ENCODE results near the gene RAD51B.

Gene RAD51B

GRCh38 chr14:68349900-68350629 lies 530.5 kb downstream of the RAD51B start:
- no peak for FAIRE-seq

- no peak for FAIRE-seq
Observed at GRCh38 chr14:68355415-68355814, 535.8 kb downstream of the RAD51B start.

DNA sequence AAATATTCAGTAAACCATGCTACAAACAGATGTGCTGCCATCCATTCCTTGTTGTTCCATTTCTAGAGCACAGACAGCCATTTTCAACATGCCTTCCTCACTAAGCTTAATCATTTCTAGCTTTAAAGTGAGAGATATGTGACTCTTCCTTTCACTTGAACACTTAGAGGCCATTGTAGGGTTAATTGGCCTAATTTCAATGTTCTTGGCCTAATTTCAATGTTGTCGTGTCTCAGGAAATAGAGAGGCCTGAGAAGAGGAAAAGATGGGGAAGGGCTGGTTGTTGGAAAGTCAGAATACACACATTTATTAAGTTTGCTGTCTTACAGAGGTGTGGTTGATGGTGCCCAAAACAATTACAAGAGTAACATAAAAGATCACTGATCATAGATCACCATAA lies 538.2 kb downstream of the RAD51B start:
- no peak for FAIRE-seq

DNA sequence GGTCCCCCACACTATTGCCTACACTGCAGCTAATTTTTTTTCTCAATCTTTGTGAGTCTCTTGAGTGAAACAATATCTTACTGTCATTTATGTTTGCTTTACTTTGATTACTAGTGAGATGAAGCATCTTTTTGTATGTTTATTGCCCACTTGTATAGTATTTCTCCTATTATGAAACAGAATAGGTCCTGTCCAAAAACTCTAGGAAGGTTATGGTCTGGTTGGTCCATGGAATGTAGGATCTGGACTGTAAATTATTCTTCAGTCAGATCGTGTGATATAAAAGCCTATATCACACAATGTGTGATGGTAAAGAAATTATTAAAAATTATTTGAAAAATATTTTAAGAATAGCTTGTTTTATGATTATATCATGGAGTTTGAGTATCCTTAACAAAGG lies 538.9 kb downstream of the RAD51B start:
- no peak for FAIRE-seq

DNA sequence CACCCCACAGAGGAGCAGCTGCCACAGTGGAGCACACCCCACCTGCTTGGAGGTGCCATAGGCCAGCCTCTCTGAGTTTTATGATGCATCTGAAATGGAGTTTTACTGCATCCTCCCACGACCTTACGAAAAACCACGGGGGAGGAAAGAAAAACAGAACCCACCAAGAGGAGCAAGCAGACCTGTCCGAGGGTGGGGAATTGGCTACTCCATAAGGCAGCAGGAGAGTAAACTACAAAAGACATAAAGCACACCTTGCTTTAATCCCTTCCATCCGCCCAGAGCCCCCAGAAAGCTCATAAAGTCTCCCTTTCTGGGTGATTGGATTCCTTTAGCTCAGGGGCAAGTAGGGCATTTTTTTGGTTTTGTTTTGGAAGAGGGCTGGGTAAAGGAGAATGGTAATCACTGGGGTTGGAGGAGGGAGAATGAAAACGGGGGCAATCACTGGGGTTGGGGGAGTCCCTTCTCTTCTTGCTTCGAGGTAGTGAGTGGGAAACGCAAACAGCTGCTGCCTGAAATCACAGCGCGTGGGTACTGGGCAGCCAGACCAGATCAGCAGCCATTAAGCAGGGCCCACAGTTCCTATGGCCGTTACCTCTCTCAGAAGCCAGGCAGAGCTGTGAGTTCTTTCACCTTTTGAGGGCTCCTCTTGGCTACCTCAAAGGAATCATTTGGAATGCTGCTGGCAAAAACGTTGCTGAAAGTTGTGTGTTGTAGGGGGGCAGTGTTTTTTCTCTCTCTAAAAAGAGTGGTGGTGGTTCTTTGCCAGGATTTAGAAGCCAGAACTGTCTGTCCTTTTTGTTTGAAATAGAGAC lies 539.6 kb downstream of the RAD51B start:
- no peak for FAIRE-seq

DNA sequence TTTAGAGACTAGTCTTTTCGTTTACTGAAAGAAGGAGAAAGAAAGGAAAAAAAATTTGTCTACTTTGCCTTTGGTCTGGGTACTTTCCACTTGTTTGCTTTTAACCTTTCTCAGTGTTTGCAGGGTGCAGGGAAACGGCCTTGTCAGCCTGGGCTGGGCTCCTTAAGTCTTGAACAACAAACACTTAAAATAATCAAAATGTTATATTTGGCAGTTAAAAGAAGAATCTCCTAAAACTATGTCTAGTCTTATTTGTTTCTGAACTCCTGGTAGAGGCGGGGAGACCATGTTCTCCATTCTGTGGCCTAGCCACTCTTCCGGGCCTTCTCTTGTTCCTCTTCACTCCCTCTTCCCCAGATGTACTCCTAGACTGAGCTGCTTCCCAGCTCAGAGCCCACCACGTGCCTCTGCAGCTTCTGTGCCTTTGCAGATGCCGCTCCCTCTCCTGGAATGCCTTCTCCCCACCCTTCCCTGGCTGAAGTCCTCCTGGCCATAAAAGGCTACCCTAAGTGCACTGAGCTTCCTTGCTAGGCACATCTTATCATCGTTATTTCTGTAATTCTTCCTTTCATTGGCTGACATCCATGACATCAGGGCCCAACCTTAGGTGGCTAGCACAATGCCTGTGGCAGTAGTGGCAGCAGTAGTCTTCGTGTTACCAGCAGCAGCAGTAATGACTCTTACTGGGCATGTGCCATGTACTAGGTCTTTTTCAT lies 540.4 kb downstream of the RAD51B start:
- no peak for FAIRE-seq

DNA sequence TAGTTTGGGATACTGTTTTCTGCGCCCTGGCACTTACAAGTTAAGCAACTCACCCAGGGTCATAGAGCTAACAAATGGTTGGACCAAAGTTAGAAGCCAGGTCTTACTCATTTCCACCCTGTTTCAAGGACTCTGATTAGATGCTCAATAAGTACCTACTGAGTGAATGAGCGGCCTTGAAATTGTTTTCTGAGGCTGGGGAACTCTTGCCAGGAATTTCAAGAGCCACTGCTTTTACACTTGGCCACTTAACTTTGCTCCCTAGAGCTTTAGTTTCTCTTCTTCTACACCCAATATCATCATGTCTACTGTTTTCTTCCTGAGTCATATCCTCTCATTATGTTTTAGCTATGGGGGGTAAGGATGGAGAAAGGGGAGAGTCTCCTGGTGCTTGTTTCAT lies 541.7 kb downstream of the RAD51B start:
- no peak for FAIRE-seq

DNA sequence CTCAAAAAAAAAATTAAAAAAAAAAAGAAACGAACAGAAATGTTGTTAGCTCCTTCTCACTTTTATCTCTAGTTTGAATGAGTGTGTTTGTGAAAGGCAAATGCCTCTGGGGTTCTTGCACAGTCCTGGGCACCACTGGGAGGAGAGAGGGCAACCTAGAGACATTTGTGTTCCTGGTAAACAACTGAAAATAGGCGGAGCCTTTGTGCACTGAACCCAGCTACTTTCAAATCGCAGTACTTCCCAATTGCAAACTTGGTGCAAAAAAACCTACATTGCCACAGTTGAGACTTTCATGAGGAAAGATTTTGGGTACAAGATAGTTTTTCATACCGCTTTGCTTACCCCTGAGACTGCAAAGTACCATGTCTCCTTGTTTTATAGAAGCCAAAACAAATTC lies 543.3 kb downstream of the RAD51B start:
- FAIRE-seq = no peak

- no peak for FAIRE-seq
Observed at GRCh38 chr14:68363466-68363842, 543.9 kb downstream of the RAD51B start.

- FAIRE-seq = no peak
Observed at GRCh38 chr14:68363843-68364767, 544.5 kb downstream of the RAD51B start.

- no peak for FAIRE-seq
Observed at GRCh38 chr14:68364792-68365192, 545.2 kb downstream of the RAD51B start.

DNA sequence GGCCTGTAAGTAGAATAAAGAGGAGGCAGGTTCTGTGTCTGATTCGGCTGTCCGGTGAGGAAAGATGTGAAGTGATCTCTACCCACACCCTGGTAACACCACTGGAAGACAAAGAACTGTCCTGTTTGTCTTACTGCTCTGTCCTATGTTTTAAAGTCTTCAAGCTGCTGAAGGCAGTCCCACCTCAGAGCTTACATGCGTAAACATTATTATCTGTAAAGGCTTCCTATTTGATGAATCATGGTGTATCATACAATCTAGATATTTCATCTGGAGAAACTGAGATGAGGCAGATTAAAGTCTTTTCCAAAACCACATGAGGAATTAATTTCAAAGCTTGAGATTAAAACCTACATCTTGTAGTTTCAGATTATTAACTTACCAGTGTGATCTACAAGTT lies 545.6 kb downstream of the RAD51B start:
- no peak for FAIRE-seq

DNA sequence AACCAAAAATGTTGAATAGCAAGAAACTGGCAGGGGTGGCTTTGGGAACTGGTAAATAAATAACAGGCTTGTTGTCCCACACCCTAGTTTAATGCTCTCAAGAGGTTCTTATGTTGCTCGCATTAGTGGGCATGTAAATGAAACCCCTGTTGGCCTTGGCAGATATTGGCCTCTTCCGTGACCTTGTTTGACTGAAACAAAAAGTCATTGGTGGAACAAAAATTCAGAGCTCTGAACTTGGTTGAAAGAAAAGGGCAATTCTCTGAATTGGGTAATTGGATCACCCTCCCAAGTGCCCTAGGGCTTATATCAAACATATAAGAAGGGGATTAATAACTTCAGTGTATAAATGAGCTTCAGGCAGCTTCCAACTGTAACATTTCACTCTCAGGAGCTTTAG lies 547.1 kb downstream of the RAD51B start:
- no peak for FAIRE-seq

DNA sequence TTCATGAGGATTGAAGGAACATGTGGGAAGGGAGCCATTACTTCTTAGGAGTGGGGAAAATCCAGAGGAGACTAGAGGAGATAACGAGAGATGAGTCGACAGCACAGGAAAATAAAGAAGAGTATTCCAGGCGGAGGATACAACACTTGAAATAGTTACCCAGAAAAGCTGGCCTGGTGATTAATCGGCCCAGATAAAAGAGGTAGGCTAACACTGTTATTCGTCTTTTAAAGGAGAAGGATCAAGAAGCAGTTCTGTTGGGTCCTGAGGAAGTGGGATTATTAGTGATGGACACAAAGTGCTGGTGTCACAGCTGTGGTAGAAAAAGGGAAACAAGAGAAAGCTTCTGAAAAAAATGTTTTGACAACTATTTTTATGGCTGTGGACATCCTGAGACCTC lies 548.0 kb downstream of the RAD51B start:
- FAIRE-seq = no peak

DNA sequence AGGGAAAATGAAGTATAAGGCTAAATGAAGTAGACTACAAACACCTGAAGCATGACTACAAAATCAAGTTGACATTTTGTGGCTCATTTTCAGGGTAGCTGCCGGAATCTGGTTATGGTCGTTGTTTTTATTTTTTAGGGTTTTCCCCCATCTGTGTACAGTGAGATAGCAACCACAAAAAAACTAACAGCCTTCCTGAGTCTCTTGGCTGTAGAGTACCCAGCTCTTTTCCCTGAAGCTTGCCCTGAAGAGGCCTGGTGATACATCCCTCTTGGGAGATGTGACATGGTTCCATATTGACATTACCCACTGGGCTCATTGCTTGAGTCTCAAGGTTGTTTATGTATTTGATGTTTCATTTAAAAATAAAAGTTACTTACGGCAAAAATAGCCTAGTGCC lies 549.3 kb downstream of the RAD51B start:
- no peak for FAIRE-seq

DNA sequence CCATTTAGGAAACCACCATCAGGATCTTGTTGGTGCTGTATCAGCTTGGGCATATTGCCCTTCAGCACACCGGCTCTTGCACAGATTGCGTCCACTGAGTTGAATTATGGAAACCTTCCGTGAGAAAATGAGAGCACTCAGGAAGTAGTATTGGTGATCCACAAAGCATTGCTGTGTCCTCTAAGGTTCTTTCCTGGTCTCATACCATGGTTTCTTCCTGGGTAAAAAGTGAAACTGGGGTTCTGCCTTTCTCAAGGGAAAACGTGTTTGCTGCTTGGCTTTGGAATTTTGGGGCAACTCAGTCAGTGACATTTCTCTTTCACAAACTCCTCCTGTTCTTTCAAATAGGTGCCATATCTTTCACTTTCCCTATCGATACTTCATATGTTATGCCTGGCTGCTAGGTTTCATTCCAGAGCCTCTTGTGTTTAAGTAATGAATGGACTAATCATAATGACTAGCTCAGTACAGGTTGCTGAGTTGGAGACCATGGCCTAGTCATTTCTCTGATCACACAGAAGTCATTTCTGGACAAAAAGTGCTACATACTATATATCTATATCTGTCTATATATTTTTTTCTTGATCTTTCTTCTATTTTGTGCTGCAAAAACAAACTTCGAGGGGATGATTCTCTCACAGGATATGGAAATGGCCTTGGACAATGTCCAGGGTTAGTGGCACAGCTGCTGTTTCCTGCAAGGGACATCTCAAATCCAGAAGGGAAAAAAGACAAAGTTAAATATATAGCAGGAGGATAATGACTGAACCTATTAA lies 549.9 kb downstream of the RAD51B start:
- no peak for FAIRE-seq

DNA sequence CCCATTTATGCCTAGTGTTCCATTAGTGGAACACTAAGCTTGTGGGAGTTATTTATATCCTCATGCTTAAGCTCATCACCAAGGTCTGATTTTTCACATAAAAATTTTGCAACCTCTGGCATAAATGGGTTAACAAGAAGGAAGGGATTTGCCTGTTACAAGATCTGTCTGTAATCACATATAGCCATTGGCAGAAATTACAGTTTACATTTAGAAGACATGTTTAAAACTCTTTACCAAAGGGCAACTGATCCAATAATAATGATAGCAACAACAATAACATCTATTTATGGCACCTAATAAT lies 550.4 kb downstream of the RAD51B start:
- FAIRE-seq = no peak

GRCh38 chr14:68372368-68372767 lies 552.8 kb downstream of the RAD51B start:
- no peak for FAIRE-seq

DNA sequence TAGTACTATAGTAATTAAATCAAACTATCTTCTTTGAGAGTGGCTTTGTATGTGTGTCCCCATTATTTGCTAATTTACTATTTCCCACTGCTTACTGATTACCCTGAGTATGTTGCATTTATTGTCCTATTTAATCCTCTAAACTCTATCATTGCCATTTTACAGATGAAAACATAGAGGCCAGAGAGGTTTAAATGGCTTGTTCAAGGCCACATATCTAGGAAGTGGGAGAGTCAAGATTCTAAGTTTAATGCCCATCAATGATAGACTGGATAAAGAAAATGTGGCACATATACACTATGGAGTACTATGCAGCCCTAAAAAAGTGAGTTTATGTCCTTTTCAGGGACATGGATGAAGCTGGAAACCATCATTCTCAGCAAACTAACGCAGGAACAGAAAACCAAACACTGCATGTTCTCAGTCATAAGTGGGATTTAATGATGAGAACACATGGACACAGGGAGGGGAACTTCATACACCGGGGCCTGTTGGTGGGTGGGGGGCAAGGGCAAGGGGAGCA lies 553.6 kb downstream of the RAD51B start:
- FAIRE-seq = no peak

- no peak for FAIRE-seq
Observed at GRCh38 chr14:68373847-68374444, 554.4 kb downstream of the RAD51B start.

DNA sequence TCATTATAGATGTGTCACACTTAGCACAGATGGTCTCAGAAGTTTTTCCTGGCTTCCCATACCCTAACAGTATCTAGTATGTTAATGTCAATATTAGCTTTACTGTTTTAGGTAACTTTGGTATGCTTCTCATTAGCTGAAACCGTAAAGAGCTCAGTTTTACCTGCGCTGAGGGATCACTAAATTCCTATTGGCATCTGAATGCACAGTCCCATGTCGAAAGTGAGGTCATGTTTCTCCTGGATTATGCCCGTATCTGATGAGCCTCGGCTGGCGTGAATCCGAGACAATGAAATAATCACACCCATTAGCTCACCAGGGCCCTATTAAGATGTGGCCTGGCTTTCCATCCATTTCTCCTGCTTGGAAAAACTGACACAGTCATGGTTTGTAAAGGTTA lies 555.1 kb downstream of the RAD51B start:
- FAIRE-seq = no peak
